ENCODE measurements around the gene KRT8.
"Not testable (repeated sequence)": the region's sequence is repeated elsewhere in the genome, so short reads cannot be mapped to it uniquely, and the experiment has no call there.

Gene KRT8

GRCh38 chr12:52873832-52874572 lies 30.9 kb downstream of the KRT8 start:
- peak in 1 of 2 experiments; percentile 32 for DNase-seq

GRCh38 chr12:52873513-52873831 lies 31.4 kb downstream of the KRT8 start:
- DNase-seq: no peak

GRCh38 chr12:52872644-52873389 lies 32.1 kb downstream of the KRT8 start:
- no peak for DNase-seq

GRCh38 chr12:52871291-52872039 lies 33.4 kb downstream of the KRT8 start:
- no peak for DNase-seq

- peak; percentile 8 to 27 for DNase-seq
These were observed 34.2 kb downstream of the KRT8 start for GRCh38 chr12:52870361-52871290.

- DNase-seq: no peak
These were observed 37.2 kb downstream of the KRT8 start for GRCh38 chr12:52867642-52868041.

GRCh38 chr12:52867152-52867551 lies 37.7 kb downstream of the KRT8 start:
- DNase-seq: no peak

GRCh38 chr12:52865090-52865944 lies 39.6 kb downstream of the KRT8 start:
- DNase-seq: peak; percentile 62 to 72

- DNase-seq: no peak
These were observed 42.9 kb downstream of the KRT8 start for GRCh38 chr12:52862023-52862422.

GRCh38 chr12:52861511-52861910 lies 43.4 kb downstream of the KRT8 start:
- no peak for DNase-seq

- DNase-seq: no peak
These were observed 44.6 kb downstream of the KRT8 start for GRCh38 chr12:52860102-52860823.

GRCh38 chr12:52857500-52857899 lies 47.4 kb downstream of the KRT8 start:
- no peak for DNase-seq

GRCh38 chr12:52856787-52857186 lies 48.1 kb downstream of the KRT8 start:
- DNase-seq: no peak

GRCh38 chr12:52856077-52856476 lies 48.8 kb downstream of the KRT8 start:
- not testable (repeated sequence) for DNase-seq

GRCh38 chr12:52851787-52852186 lies 53.1 kb downstream of the KRT8 start:
- DNase-seq: no peak

GRCh38 chr12:52850681-52851080 lies 54.2 kb downstream of the KRT8 start:
- no peak for DNase-seq

- DNase-seq: no peak
These were observed 55.4 kb downstream of the KRT8 start for GRCh38 chr12:52849511-52849910.

GRCh38 chr12:52848661-52849255 lies 56.1 kb downstream of the KRT8 start, which contains the start of gene KRT78:
Gene KRT78 (minus strand): TSS chr12:52848994. CDS start chr12:52848930, 64 bp downstream.
- DNase-seq: no peak

GRCh38 chr12:52847335-52848102 lies 57.4 kb downstream of the KRT8 start:
- no peak for DNase-seq
